CD1c-positive myeloid dendritic cell (primary cell): ENCODE results near the gene PLB1.

Source experiments
- DNase-seq: peaks from one replicate; pipeline ENCODE4 v3.0.0-alpha.2; 2016; ENCODE audit errors: extremely low spot score

The PLB1 gene

GRCh38 chr2:28591711-28592335 lies 96.0 kb downstream of the PLB1 start:
- no peak for DNase-seq

GRCh38 chr2:28592481-28592880 lies 96.6 kb downstream of the PLB1 start:
- DNase-seq, result no peak

GRCh38 chr2:28593160-28593755 lies 97.4 kb downstream of the PLB1 start:
- DNase-seq, result no peak

GRCh38 chr2:28594000-28594331 lies 98.1 kb downstream of the PLB1 start:
- DNase-seq, result no peak

GRCh38 chr2:28594332-28595108 lies 98.7 kb downstream of the PLB1 start:
- DNase-seq, result peak; percentile 86

GRCh38 chr2:28595323-28595722 lies 99.5 kb downstream of the PLB1 start:
- no peak for DNase-seq

GRCh38 chr2:28598484-28598883 lies 102.6 kb downstream of the PLB1 start:
- no peak for DNase-seq

GRCh38 chr2:28600181-28600580 lies 104.3 kb downstream of the PLB1 start:
- DNase-seq, result peak; percentile 79

- peak; percentile 85 for DNase-seq
These were observed 105.8 kb downstream of the PLB1 start for GRCh38 chr2:28601616-28602015.

- no peak for DNase-seq
These were observed 106.3 kb downstream of the PLB1 start for GRCh38 chr2:28602136-28602660.

GRCh38 chr2:28602751-28603639 lies 107.1 kb downstream of the PLB1 start:
- peak; percentile 52 for DNase-seq

GRCh38 chr2:28603821-28604220 lies 108.0 kb downstream of the PLB1 start:
- no peak for DNase-seq

- no peak for DNase-seq
These were observed 108.5 kb downstream of the PLB1 start for GRCh38 chr2:28604284-28604843.

GRCh38 chr2:28606986-28607441 lies 111.2 kb downstream of the PLB1 start:
- DNase-seq, result no peak

GRCh38 chr2:28607730-28608499 lies 112.1 kb downstream of the PLB1 start:
- DNase-seq, result no peak

- no peak for DNase-seq
These were observed 112.9 kb downstream of the PLB1 start for GRCh38 chr2:28608500-28609424.

GRCh38 chr2:28610583-28611201 lies 114.8 kb downstream of the PLB1 start:
- DNase-seq, result peak; percentile 62

- DNase-seq, result no peak
These were observed 116.4 kb downstream of the PLB1 start for GRCh38 chr2:28612131-28612812.

- DNase-seq, result no peak
These were observed 117.3 kb downstream of the PLB1 start for GRCh38 chr2:28613186-28613585.
